K562 (cell line): ENCODE measurements around the gene IQCN. TPM values are rescaled to one million over a fixed set of nuclear protein-coding genes. Genes with fewer than 3 reads are reported as not detected.

Experiments
- ATAC-seq: fragments of 200-7000 bp; cut with Tn5 transposase; 3 replicates; pipeline ENCODE4 v1.9.1; 2020; ENCODE audit warnings: moderate library complexity
- BruUV-seq: library from RNA; stranded (reverse); fragments of 400-500 nt; replicated peaks from 2 replicates; lab custom pipeline; 2021; lab: Mats Ljungman, UMichigan
- CTCF ChIA-PET: fragments of 300-600 bp; formaldehyde crosslinking; extraction: SDS; loops from one replicate; lab custom pipeline; 2021; ENCODE audit warnings: low intra/inter-chr PET ratio; lab: Yijun Ruan, JAX
- POLR2A ChIA-PET: fragments of 300-600, 350-650 bp; sonication (Branson Sonifier 250); formaldehyde crosslinking; extraction: SDS; loops from one replicate; lab custom pipeline; 2021; ENCODE audit warnings: antibody characterized with exemption, inconsistent platforms; lab: Yijun Ruan, JAX
- DNase-seq, 4 experiments: peaks; one replicate each; pipeline versions ENCODE4 v3.0.0 to v3.0.0-alpha.2; 2011 to 2018; ENCODE audit warnings: low spot score in 3 of 4, mixed read lengths in 3 of 4; ENCODE audit errors: extremely low read depth in 1 of 4
- FAIRE-seq: peaks from 2 replicates; lab custom pipeline; 2011; peaks lifted over from hg19 to GRCh38; lab: Jason Lieb, UNC
- H2AFZ ChIP-seq: 2 replicates; pipeline ENCODE4 v1.6.0; 2011; ENCODE audit warnings: low read depth, low read length, control low read depth, inconsistent platforms
- H3K27ac ChIP-seq: fragments of 200-600 bp; 3 replicates; pipeline ENCODE4 v1.8.0; 2011; ENCODE audit warnings: low read depth, mild to moderate bottlenecking, control low read depth, inconsistent platforms, low read length, moderate library complexity, mixed read lengths; ENCODE audit errors: extremely low read depth
- H3K27me3 ChIP-seq, 2 experiments: fragments of 300-600 bp in 1 of 2; 2 replicates in 1 of 2; 3 replicates in 1 of 2; pipeline versions ENCODE4 v1.6.0 to v1.8.0; 2011; ENCODE audit warnings: inconsistent platforms in 2 of 2, low read length in 2 of 2, mild to moderate bottlenecking in 1 of 2, mixed read lengths in 1 of 2, moderate library complexity in 1 of 2; ENCODE audit not compliant: control insufficient read depth in 2 of 2, insufficient read depth in 2 of 2
- H3K36me3 ChIP-seq: fragments of 300-600 bp; 3 replicates; pipeline ENCODE4 v1.8.0; 2011; ENCODE audit warnings: mild to moderate bottlenecking, low read length, inconsistent platforms; ENCODE audit not compliant: control insufficient read depth, insufficient read depth
- H3K4me1 ChIP-seq, 2 experiments: fragments of 200-600 bp in 1 of 2; replicated peaks in 1 of 2; 2 replicates in 1 of 2; 3 replicates in 1 of 2; pipeline versions ENCODE4 v1.5.1 to v1.8.0; 2011; ENCODE audit warnings: inconsistent platforms in 2 of 2, low read length in 2 of 2, mild to moderate bottlenecking in 1 of 2, mixed read lengths in 1 of 2, moderate library complexity in 1 of 2; ENCODE audit not compliant: control insufficient read depth in 2 of 2, insufficient read depth in 2 of 2
- H3K4me2 ChIP-seq: 2 replicates; pipeline ENCODE4 v1.6.1; 2011; ENCODE audit warnings: low read length, control low read depth, inconsistent platforms, mixed read lengths; ENCODE audit not compliant: insufficient read depth
- H3K4me3 ChIP-seq: fragments of 200-600 bp; sonication (generic), shearing (Covaris generic); 2 replicates; pipeline ENCODE4 v1.5.1; 2016; ENCODE audit warnings: control low read depth, inconsistent platforms
- H3K79me2 ChIP-seq: fragments of 200-600 bp; 3 replicates; pipeline ENCODE4 v1.8.0; 2011; ENCODE audit warnings: low read length, inconsistent platforms; ENCODE audit not compliant: control insufficient read depth, insufficient read depth
- H3K9ac ChIP-seq, 2 experiments: 2 replicates each; pipeline versions ENCODE4 v1.6.0 to v1.6.1; 2011; ENCODE audit warnings: low read depth in 2 of 2, low read length in 2 of 2, control low read depth in 1 of 2, inconsistent platforms in 1 of 2, mild to moderate bottlenecking in 1 of 2, mixed read lengths in 1 of 2; ENCODE audit not compliant: insufficient read depth in 1 of 2
- H3K9me1 ChIP-seq: one replicate; pipeline ENCODE4 v1.6.0; 2011; ENCODE audit warnings: inconsistent platforms, mild to moderate bottlenecking, low read length, moderate library complexity; ENCODE audit not compliant: control insufficient read depth, insufficient read depth
- H3K9me3 ChIP-seq: replicated peaks from 2 replicates; pipeline ENCODE4 v1.5.1; 2011; ENCODE audit warnings: low read depth, low read length, inconsistent platforms; ENCODE audit not compliant: control insufficient read depth, insufficient read depth
- H4K20me1 ChIP-seq: replicated peaks from 2 replicates; pipeline ENCODE4 v1.6.1; 2011; ENCODE audit warnings: low read length, inconsistent platforms, mixed read lengths; ENCODE audit not compliant: control insufficient read depth, insufficient read depth
- BCL6 ChIP-seq: fragments of 250-450 bp; sonication (Bioruptor Pico); IDR thresholded peaks from 2 replicates; pipeline ENCODE4 v1.4.0; 2020
- DPF2 ChIP-seq: fragments of 450-650 bp; IDR thresholded peaks from 2 replicates; pipeline ENCODE4 v1.6.1; 2016
- FOXK2 ChIP-seq, 2 experiments: fragments of 450-650 bp; IDR thresholded peaks in 1 of 2; conservative IDR thresholded peaks in 1 of 2; 2 replicates each; pipeline ENCODE4 v1.6.1; 2016; ENCODE audit warnings: low read depth in 2 of 2, mild to moderate bottlenecking in 1 of 2
- GTF2E2 ChIP-seq: fragments of 200-800 bp; sonication (Bioruptor generic); IDR thresholded peaks from 2 replicates; pipeline ENCODE4 v1.6.1; 2016; ENCODE audit warnings: missing genetic modification characterization, missing compliant biosample characterization
- MAFF ChIP-seq: IDR thresholded peaks from 2 replicates; pipeline ENCODE4 v1.6.1; 2012; ENCODE audit warnings: low read length, improper control_type of control experiment
- SMAD4 ChIP-seq: fragments of 250-450 bp; sonication (Bioruptor Pico); conservative IDR thresholded peaks from 2 replicates; pipeline ENCODE4 v1.8.0; 2021; ENCODE audit warnings: inconsistent platforms, mild to moderate bottlenecking, moderate library complexity
- STAT5A ChIP-seq: IDR thresholded peaks from 2 replicates; pipeline ENCODE4 v1.6.1; 2012; ENCODE audit warnings: low read length, inconsistent platforms, borderline replicate concordance
- ZNF780A ChIP-seq: fragments of 250-450 bp; sonication (Bioruptor Pico); IDR thresholded peaks from 2 replicates; pipeline ENCODE4 v1.5.0; 2021; ENCODE audit warnings: mild to moderate bottlenecking
- WGBS: fragments of 100-300 bp; shearing (Covaris generic); methylation state at CpG from one replicate; pipeline ENCODE4 v1.1.6; 2016; ENCODE audit warnings: low coverage, mixed read lengths; ENCODE audit not compliant: insufficient coverage; ENCODE audit errors: missing lambda C conversion rate; 5-methylcytosine and 5-hydroxymethylcytosine counted together
- in situ Hi-C: fragments of 300-500 bp; cut with MboI; formaldehyde crosslinking; loops from 4 replicates; pipeline ENCODE4 v1.15.0; 2018; ENCODE audit warnings: inconsistent platforms, mixed read lengths
- intact Hi-C: fragments of 100-400 bp; cut with micrococcal nuclease; formaldehyde crosslinking; loops from 2 replicates; pipeline ENCODE4 v1.14.2; 2022
- polyA plus RNA-seq, 8 experiments: library from polyadenylated mRNA; depleted of rRNA in 4 of 8; stranded (reverse) in 5 of 8; unstranded in 3 of 8; fragments of >200 nt; fragmentation: Nextera tagmentation in 2 of 8; fragmentation: Illumina TruSeq in 1 of 8; extraction: Ambion mirVana in 2 of 8; extraction: Trizol in 1 of 8; gene quantifications; 2 replicates each; pipeline versions ENCODE4 v1.2.1 to v1.2.3, GENCODE V29; 2011 to 2014; ENCODE audit warnings: inconsistent platforms in 1 of 8, missing spikeins in 1 of 8
- total RNA-seq, 7 experiments: library from RNA; depleted of rRNA in 6 of 7; stranded (reverse); fragments of >200 nt in 6 of 7; fragmentation: Illumina TruSeq in 2 of 7; extraction: Trizol in 2 of 7; gene quantifications; 2 replicates each; pipeline versions ENCODE4 v1.2.1 to v1.2.3, GENCODE V29; 2011 to 2021; ENCODE audit warnings: low replicate concordance in 1 of 7

IQCN gene
- total and polyA plus RNA-seq, 9 of the 15 experiments (the other 6 are each of a cell fraction or from before 2014, with no cell fraction given): 0.01 to 0.07 (median 0.04) TPM; not detected in 3

DNA sequence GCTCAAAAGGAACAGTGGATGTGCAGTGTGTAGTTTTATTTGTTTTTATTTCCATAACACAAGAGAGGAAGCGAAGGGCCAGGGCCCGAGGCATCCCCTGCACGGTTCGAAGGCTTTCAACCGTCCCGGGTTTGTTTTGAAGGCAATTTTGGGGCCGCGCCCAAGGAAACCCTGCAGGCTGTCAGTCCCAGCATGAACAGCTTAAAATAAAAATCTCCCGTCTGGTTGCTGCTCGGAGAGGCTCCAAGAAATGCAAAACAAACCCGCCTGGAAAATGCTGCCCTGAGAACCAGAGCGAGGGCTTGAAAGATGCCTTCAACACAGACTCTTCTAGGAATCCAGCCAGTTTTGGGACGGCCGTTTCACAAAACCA lies 32.6 kb upstream of the IQCN start:
- Histone ChIP-seq H3K9ac (no peak overlapping the region), H3K36me3 (peaks cover 62% of the 10 kb centered on the region; the same call in 2 of the 3 replicates), H2AFZ (no peak overlapping the region), H3K27ac (peak overlapping the region; percentile 23; the same call in 1 of the 3 replicates), H3K4me1 (peaks cover 22 to 90% of the 10 kb centered on the region in 2 experiments), H4K20me1 (no peaks in the 10 kb centered on the region), H3K4me2 (no peak overlapping the region), H3K9me3 (no peaks in the 10 kb centered on the region), H3K4me3 (no peak overlapping the region), H3K27me3 (no peaks in the 10 kb centered on the region), H3K79me2 (no peaks in the 10 kb centered on the region; the same call in 2 of the 3 replicates), H3K9me1 (no peaks in the 10 kb centered on the region)
- TF ChIP-seq GTF2E2 (tag) (no peak), ZNF780A (CRISPR knock-in tag) (no peak), SMAD4 (no peak), BCL6 (CRISPR knock-in tag) (no peak), STAT5A (no peak), FOXK2 (conservative IDR thresholded peaks at IDR 0.05 in 1 of 2, IDR thresholded peaks at IDR 0.05 in 1 of 2; ENCODE audit: low read depth in 2 of 2) (no peak), MAFF (no peak), DPF2 (no peak)
- in situ Hi-C loops: no loop called here
- FAIRE-seq (no peak), DNase-seq (no peak), ATAC-seq (no peak)
- ChIA-PET CTCF (no interaction called here), POLR2A (interaction anchor here (0.8 to 1.2 kb wide), 3 partner anchors 15 to 26 kb away, joined by 3 to 6 read pairs (median 4); partner anchors contain the start of gene JUND)
- intact Hi-C loops: no loop called here
- TSS peak; percentile 81 for BruUV-seq
- 83% methylated on average over 13 of the region's 14 CpGs for WGBS
